GM19240 (cell line): Measurements from ENCODE around the gene ATP2A1.
A peak's percentile ranks its signal among the peaks of the same experiment; 100 is the strongest.
"Not testable (repeated sequence)": the region's sequence is repeated elsewhere in the genome, so short reads cannot be mapped to it uniquely, and the experiment has no call there.

ENCODE experiments used
- DNase-seq: peaks from one replicate; pipeline ENCODE4 v3.0.0; 2011; ENCODE audit warnings: low spot score; ENCODE audit not compliant: insufficient read length

The ATP2A1 gene

DNA sequence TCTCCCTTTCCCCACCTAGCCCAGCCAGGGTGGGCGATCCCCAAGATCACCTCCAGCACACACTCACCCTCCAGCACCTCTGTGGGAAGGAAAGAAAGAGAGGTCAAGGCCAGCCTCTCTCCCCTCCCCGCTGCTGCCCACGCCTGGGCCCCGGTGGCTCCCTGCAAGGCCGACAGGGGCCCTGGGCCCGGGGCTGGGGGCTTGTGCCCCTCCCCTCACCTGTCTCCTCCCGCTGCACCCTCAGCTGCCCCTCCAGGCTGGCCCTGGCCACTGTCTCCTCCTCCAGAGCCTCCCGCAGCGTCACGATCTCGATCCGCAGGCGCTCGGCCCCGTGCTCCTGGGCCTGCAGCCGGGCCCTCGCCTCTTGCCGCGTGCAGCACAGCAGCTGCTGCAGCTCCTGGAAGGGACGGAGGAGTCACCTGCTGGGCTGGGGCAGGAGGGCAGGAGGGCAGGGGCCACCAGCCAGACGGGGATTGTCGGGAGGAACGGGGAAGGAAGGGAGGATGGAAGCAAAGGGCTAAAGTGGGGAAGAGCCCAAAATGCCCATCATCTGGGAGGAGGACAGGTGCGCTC is 27.6 kb downstream of the ATP2A1 start:
- DNase-seq = no peak

DNA sequence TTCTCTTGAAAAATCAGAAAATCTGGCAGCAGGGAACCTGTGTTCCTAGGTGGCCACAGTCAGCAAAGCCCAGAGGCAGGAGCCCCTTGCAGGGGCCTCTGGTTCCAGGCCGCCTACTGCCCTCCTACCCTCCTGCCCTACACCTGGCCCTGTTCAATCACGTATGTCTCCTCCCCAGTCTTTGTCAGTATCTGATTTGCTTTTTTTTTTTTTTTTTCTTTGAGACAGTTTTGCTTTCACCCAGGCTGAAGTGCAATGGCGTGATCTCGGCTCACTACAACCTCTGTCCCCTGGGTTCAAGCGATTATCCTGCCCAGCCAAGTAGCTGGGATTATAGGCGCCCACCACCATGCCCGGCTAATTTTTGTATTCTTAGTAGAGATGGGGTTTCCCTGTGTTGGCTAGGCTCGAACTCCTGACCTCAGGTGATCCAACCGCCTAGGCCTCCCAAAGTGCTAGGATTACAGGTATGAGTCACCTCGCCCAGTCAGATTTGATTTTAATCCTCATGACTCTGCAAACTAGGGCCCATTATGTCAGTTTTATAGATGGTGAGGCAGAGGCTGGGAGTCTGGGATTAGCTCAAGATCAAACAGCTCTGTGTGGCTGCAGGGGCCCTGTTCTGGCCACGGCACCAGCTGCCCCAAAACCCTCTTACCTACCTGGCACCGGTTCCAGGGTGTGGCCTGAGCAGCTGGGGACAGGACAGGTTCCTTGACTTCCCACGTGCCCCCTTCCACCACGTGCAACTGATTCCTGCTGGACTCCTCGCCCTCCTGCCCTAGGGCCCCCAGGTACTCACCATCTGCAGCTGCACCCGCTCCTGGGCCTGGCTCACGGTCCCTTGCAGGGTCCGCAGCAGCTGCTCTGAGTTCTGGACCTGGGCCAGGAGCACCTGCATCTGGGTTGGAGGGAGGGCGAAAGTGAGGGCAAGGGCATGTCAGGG is 32.1 kb downstream of the ATP2A1 start:
- DNase-seq = no peak

GRCh38 chr16:28912558-28912957 is 34.3 kb downstream of the ATP2A1 start:
- DNase-seq = no peak

- no peak for DNase-seq
Observed at GRCh38 chr16:28913946-28914724, 35.8 kb downstream of the ATP2A1 start.

- DNase-seq = no peak
Observed at GRCh38 chr16:28915181-28915580, 36.9 kb downstream of the ATP2A1 start.

DNA sequence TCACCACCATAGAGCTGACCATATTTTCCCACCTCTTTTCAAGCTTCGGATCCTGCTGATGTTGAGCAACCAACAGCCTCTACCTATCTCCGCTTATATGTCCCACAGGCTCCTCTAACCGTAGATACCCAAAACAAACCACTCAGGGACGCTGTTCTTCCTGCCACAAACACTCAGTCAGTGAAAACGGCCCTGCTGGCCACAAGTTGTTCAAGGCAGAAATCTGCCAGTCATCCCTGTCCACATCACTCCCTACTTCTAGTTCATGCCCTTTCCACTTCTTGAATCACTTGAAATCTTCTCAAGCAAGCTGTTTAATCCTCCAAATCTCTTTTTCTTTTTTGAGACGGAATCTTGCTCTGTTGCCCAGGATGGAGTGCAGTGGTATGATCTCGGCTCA is 38.8 kb downstream of the ATP2A1 start:
- DNase-seq = no peak

GRCh38 chr16:28918698-28919097 is 40.4 kb downstream of the ATP2A1 start:
- DNase-seq = no peak

- DNase-seq = no peak
Observed at GRCh38 chr16:28923231-28923587, 44.9 kb downstream of the ATP2A1 start.

DNA sequence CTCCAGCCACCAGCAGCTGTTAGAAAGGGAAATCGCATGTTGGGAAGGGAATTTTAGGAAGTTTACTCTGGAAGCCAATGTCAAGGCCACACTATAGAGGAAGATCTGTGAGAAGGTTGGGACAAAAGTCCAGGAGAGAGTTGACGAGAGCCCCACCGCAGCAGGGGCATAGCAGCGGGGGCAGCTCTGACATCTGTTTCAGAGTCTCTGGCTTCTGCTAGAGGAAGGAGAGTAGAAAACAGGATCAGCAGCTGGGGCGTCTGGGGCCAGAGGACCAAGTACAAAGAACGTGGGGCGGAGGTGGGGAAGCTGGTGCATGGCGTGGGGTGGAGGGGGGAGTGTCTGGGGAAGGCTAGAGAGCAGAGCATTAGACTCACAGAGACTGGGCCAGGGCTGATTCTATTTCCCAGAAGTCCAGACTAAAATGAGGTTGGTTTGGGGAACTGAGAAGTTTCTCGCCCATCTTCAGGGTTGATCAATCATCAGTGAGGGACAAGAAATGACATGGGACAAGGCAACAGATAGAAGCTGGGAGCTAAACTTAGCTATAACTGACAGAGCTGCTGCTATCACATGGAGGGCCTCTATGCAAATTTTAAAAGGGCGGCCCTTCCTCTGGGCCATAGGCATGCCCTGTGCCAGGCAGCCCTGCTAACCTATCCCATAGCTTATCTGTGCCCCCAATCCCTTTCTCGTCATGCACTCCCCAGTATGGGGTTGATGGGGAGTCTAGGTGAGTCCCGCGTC is 45.5 kb downstream of the ATP2A1 start:
- peak; percentile 60 for DNase-seq

DNA sequence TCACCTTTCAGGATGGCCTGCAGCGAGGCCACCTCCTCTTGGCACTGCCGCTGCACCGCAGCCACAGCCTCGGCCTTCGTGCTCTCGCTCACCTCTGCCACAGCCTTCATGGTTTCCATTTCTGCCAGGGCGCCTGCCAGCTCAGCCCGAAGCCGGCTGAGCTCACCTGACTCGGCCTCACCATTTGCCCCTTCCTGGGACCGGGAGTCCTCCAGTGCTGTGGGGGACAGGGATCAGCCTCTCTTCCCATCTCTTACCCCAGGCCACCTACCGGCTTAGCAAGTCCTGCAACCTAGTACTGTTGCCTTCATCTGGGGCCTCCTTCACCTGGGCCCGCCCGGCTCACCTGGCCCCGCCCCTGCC is 46.1 kb downstream of the ATP2A1 start:
- DNase-seq = no peak

GRCh38 chr16:28924762-28925385 is 46.6 kb downstream of the ATP2A1 start, which contains the start of gene RABEP2:
Gene RABEP2, minus strand, starts transcription at chr16:28925238. Its CDS starts 75 bp downstream, at chr16:28925163.
- DNase-seq = peak; percentile 91

DNA sequence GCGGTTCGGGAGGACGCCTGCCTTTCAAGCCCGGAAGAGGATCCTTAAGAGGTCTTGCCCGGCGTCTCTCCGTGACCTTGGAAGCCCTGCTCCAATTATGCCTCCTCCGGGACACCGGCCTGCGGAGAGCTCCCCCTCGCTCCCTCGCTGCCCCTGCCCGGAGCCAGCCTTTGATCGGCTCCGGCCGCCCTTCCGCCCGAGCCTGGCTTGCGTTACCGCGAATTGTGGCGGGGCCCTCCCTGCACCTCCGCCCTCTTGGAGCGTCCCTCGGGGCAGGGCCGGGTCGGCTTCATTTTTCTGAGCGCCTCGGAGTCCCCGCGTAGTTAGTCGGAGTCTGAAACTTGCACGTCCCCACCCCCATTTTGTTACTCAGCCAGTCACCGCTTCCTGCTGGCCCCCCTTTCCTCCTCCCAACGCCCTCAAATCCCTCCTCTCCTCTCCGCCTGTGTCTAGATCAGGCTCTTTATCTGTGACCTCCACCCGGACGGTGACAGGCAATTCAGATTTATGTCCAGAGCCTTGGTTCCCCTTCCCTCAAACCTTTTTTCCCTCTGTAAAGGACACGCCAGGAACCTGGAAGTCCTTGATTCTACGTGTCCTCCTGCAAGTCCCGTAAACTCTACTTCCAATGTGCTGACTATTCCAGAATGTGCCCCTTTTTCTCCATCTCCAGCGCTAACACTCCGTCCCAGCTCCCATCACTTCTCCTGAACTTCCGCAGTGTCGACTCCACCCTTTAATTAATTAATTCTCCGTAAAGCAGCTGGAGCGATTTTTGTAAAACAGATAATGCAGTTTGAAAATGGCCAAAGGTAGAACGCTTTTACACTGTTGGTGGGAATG is 47.3 kb downstream of the ATP2A1 start:
- DNase-seq = no peak

DNA sequence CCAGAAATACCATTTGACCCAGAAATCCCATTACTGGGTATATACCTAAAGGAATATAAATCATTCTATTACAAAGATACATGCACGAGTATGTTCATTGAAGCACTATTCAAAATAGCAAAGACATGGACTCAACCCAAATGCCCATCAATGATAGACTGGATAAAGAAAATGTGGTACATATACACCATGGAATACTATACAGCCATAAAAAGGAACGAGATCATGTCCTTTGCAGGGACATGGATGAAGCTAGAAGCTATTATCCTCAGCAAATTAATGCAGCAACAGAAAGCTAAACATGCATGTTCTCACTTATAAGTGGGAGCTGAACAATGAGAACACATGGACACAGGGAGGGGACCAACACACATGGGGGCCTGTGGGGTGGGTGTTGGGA is 48.0 kb downstream of the ATP2A1 start:
- DNase-seq = not testable (repeated sequence)

- DNase-seq = no peak
Observed at GRCh38 chr16:28927815-28928214, 49.5 kb downstream of the ATP2A1 start.

GRCh38 chr16:28930203-28930602 is 51.9 kb downstream of the ATP2A1 start:
- DNase-seq = no peak

- no peak for DNase-seq
Observed at GRCh38 chr16:28930652-28931051, 52.4 kb downstream of the ATP2A1 start.

GRCh38 chr16:28931801-28932225 is 53.5 kb downstream of the ATP2A1 start, which contains the start of gene CD19:
Gene CD19, plus strand, starts transcription at chr16:28931971. Its CDS starts 30 bp downstream, at chr16:28932001.
- no peak for DNase-seq

GRCh38 chr16:28932339-28933141 is 54.3 kb downstream of the ATP2A1 start:
- no peak for DNase-seq

GRCh38 chr16:28933171-28933570 is 54.9 kb downstream of the ATP2A1 start:
- DNase-seq = no peak
